HG02588 (cell line): ENCODE results near the gene NELL1.
A peak's percentile ranks its signal among the peaks of the same experiment; 100 is the strongest.

ENCODE experiments used
- ATAC-seq: cut with Tn5 transposase; IDR thresholded peaks from one replicate; pipeline ENCODE4 v1.9.1; 2021; ENCODE audit warnings: mild to moderate bottlenecking, moderate library complexity; ENCODE audit not compliant: unreplicated experiment

NELL1 gene

GRCh38 chr11:21472261-21472660, 802.9 kb downstream of the NELL1 start:
- no peak for ATAC-seq

DNA sequence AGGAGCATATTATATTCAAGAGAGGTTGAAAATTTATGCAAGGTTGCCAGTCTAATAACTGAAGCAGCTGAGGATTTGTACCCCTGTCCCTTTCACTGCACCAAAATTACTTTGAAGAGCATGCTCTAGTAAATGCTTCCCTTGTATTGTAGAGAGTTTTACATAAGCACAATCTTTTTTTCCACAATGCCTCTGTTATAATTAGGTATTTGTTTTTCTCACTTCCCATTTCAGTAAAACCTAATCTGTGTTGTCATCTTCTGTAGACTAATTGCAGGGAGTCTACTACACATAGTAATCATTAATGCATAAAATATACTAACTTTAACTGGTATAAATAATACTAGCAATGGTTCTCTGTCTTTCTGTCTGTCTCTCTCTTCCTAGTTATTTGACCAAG, 805.1 kb downstream of the NELL1 start:
- ATAC-seq, result no peak

- ATAC-seq, result no peak
These were observed 805.9 kb downstream of the NELL1 start for GRCh38 chr11:21475276-21475675.

GRCh38 chr11:21476588-21476987, 807.2 kb downstream of the NELL1 start:
- no peak for ATAC-seq

DNA sequence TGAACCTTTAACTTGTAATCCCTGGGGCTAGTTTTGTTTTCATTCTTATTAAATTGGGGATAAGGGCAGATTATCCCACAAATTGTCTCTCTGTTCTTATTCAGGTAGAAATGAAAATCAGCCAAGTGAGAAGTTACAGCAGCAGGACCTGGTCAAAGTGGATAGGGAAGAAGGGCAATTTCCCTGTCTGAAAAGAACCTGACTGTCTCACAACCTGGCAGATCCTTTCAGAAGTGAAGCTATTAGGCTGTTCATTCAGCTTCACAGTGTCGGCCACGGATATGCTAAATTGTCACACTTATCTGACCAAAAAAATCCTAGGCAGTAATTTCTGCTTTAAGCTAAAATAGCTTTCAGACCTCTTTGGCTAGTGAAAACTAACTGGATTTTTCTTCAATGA, 810.9 kb downstream of the NELL1 start:
- ATAC-seq, result no peak

DNA sequence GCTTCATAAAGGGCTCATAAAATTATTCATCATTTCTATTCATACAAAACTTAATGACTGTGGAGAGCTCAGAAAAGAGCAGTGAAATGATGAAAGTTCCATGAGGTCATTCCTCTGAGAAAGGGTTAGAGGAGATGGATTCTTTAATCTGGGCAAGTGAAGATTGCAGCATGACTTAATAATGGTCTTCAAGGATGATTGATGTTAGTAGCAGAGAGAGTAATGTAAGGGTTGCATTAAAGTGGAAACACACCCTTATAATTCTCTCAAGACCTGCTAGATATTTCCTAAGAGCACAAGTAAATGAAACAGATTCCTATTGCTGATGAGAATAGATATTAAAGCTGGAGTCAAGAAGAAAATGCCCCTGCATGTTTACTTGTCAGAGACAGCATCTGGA, 811.9 kb downstream of the NELL1 start:
- no peak for ATAC-seq

DNA sequence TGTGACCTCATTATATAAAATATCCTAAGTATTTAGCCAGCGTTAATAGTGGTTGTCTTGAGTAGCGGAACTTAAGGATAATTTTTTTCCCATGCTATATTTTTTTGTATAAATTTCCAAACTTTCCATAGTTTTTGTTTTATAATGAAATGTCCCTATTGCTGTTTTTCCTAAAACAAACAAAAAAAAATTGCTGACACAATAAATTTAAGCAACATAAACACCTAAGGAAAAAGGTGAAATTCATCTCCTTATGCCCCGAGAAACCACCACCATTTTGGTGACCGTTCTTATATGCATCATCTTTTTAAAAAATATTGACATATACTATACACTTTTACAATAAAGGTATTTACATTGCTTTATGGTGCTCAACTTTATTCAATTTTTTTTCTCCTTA, 814.7 kb downstream of the NELL1 start:
- no peak for ATAC-seq

- no peak for ATAC-seq
These were observed 815.6 kb downstream of the NELL1 start for GRCh38 chr11:21485006-21485405.

GRCh38 chr11:21485426-21485825, 816.0 kb downstream of the NELL1 start:
- ATAC-seq, result no peak

DNA sequence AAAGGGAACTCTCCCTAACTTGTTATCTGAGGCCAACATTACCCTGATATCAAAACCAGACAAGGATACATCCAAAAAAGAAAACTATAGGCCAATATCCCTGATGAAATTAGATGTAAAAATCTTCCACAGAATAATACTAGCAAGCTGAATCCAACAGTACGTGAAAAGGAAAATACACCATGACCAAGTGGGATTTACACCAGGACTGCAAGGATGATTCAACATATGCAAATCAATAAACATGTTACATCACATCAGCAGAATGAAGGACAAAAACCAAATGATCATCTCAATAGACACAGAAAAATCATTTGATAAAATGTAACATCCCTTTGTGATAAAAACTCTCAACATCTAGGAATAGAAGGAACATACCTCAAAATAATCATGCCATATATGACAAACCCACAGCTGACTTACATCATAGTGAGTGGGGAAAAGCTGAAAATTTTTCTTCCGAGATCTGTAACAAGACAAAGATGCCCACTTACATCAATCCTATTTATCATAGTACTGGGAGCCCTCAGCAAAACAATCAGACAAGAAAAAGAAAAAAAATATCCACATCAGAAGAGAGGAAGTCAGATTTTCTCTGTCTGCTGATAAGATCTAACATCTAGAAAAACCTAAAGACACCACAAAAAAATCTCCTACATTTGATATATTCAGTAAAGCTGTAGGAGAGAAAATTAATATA, 820.2 kb downstream of the NELL1 start:
- ATAC-seq, result no peak

DNA sequence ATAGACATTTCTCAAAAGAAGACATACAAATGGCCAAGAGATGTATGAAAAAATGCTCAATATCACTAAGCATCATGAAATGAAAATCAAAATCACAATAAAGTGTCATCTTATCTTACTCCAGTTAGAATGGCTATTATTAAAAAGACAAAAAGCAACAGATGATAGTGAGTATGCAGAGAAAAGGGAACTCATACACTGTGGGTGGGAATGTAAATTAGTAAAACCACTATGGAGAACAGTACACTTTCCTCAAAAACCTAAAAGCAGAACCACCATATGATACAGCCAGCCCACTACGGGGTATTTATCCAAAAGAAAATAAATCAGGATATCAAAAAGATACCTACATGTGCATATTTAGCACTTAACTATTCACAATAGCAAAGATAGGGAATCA, 823.5 kb downstream of the NELL1 start:
- no peak for ATAC-seq

- no peak for ATAC-seq
These were observed 825.6 kb downstream of the NELL1 start for GRCh38 chr11:21494946-21495345.

- no peak for ATAC-seq
These were observed 826.5 kb downstream of the NELL1 start for GRCh38 chr11:21495879-21496278.

- ATAC-seq, result no peak
These were observed 831.9 kb downstream of the NELL1 start for GRCh38 chr11:21501245-21501644.

GRCh38 chr11:21505070-21505469, 835.7 kb downstream of the NELL1 start:
- no peak for ATAC-seq

DNA sequence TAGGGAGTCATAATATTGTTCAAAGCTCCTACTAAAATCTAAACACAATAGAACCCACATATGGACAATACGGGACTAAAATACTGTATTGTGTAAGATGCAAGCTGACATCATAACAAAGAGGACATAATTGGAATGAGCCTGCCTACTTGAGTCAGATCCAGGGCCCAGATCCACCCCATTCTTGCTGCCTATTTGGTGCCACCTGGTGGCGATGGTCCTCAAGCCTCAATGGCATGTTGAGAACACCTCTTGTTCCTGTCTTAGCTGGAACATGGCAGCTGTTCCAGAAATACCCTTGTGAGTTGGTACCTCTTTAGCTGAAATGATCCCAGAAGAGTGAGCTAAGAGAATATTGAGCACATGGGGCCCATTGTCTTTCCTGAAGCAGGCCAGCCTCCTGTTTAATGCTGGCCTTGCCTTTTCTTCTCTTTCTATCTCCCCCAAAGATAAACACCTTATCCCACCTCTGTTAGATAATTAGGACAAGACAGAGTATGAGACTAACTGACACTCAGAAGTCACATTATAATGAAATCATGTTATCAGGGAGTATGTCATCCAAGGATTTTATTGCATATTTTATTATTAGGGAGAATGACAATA, 842.6 kb downstream of the NELL1 start:
- peak; percentile 85 for ATAC-seq

GRCh38 chr11:21514316-21514715, 844.9 kb downstream of the NELL1 start:
- no peak for ATAC-seq

GRCh38 chr11:21520244-21520643, 850.9 kb downstream of the NELL1 start:
- no peak for ATAC-seq

GRCh38 chr11:21529187-21529586, 859.8 kb downstream of the NELL1 start:
- no peak for ATAC-seq

GRCh38 chr11:21534288-21534687, 864.9 kb downstream of the NELL1 start:
- no peak for ATAC-seq

DNA sequence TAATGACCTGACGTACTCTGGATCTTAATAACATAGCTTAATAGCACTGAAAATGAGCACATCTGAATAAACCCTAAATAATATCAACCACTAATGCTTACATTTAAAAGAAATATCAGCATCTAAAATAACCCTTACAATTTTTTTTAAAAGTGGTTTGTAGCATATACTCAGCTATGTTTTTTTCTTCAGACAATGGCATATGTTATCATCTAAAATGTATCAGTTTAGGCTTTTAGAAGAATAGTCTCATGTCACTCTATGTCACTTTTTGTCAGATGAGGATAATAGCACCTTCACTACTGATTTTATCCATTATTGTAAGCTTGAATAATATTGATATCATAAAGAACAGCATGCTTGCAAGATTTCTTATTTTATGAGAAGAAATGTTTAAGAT, 868.6 kb downstream of the NELL1 start:
- ATAC-seq, result no peak

- ATAC-seq, result no peak
These were observed 871.9 kb downstream of the NELL1 start for GRCh38 chr11:21541187-21541751.

DNA sequence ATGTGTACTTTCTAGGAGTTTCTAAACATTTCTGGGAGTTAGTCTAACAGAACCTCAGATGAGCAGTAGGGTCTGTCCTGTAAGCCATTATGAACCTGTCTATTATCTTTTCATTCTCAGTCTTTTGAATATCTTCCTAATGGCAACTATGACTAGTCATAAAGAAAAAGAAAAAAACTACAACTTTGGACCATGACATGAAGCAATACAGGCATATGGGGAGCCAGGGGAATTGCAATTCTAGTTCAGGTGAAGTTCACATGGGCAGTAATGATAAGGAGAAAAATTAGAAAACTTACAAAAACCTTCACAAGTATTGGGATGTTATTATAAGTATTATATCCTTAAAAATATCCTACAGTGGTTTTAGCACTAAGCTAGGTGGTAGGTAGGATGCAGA, 874.5 kb downstream of the NELL1 start:
- ATAC-seq, result no peak
